ENCODE data around the gene KDR.

- TF ChIP-seq CTCF (IDR thresholded peaks at IDR 0.05), result no peak
- no peak for TF ChIP-seq POLR2A (IDR thresholded peaks at IDR 0.05)
Measured at GRCh38 chr4:55087913-55088260, 37.5 kb downstream of the KDR start.
